PC-9 (cell line): Measurements from ENCODE around the gene C4BPB.

Source experiments
- EZH2 ChIP-seq: fragments of 200-600 bp; sonication (generic); IDR thresholded peaks from 2 replicates; pipeline ENCODE4 v1.8.0; 2017; ENCODE audit warnings: antibody characterized with exemption, low read depth
- TF ChIP-seq, protein P1 (sequence below): fragments of 200-600 bp; sonication (generic); conservative IDR thresholded peaks from 2 replicates; pipeline ENCODE4 v1.6.1; 2017; ENCODE audit warnings: mixed run types, antibody characterized with exemption, mild to moderate bottlenecking, moderate library complexity

DNA sequence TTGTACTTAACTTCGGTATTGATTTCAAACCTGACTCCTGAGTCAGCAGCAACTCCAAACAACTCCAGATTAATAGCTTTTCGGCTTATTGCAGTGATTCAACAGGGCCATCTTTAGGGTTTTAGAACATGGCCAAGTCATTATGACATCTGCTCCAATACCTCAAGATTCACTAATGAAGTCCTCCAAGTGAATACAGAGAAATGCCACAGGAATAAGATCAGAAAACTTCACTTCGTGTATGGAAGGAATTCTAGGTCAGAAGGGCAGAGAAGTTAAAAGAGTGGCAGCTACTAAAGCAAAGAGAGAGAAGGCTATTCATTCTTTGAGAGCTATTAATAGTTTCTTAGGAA, 48.5 kb upstream of the C4BPB start:
- TF ChIP-seq, protein P1, sequence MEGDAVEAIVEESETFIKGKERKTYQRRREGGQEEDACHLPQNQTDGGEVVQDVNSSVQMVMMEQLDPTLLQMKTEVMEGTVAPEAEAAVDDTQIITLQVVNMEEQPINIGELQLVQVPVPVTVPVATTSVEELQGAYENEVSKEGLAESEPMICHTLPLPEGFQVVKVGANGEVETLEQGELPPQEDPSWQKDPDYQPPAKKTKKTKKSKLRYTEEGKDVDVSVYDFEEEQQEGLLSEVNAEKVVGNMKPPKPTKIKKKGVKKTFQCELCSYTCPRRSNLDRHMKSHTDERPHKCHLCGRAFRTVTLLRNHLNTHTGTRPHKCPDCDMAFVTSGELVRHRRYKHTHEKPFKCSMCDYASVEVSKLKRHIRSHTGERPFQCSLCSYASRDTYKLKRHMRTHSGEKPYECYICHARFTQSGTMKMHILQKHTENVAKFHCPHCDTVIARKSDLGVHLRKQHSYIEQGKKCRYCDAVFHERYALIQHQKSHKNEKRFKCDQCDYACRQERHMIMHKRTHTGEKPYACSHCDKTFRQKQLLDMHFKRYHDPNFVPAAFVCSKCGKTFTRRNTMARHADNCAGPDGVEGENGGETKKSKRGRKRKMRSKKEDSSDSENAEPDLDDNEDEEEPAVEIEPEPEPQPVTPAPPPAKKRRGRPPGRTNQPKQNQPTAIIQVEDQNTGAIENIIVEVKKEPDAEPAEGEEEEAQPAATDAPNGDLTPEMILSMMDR = no peak
- TF ChIP-seq EZH2 = no peak
